Measurements from ENCODE around the gene GASK1A. TPM values are rescaled to one million over a fixed set of nuclear protein-coding genes. Genes with fewer than 3 reads are reported as not detected.

GASK1A gene
- total RNA-seq, 1 experiment from 2014 or later: 5.4 TPM

DNA sequence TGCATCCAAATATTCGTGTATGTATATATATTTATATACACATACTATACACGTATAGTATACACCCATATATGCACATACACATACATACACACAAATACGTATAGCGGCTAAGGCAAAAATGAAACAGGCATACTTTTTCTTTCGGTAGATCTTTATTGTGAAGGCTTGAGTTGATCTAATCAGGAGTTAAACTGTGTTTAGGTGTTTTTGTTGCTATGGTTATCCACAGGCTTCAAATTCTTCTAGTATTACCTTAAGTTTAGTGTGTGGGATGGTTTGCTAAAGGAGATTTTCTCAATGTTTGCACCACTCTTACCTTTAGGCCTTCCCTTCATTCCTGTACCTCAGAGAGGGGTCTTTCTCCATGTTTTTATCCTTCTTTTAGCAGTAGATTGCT lies 45.0 kb upstream of the GASK1A start:
- WGBS (ENCODE audit: extremely low coverage, insufficient read length, low lambda C conversion rate): no CpG with 5 or more reads among the region's 5 CpGs

More for the DNA sequence above, 45.0 kb upstream of the GASK1A start:
- H3K4ac ChIP-seq (ENCODE audit: low read depth, low read length): no peak overlapping the region
- no peak overlapping the region for H3K23ac ChIP-seq (ENCODE audit: insufficient read length, low read depth, low read length)
- H3K18ac ChIP-seq (ENCODE audit: insufficient read length, low read depth, low read length): no peak overlapping the region
- no peak overlapping the region for H2BK5ac ChIP-seq (ENCODE audit: insufficient read length, low read length)
- no peaks in the 10 kb centered on the region for H3K27me3 ChIP-seq (ENCODE audit: insufficient read depth, low read length)
- no peak overlapping the region for H4K8ac ChIP-seq (replicated peaks; ENCODE audit: insufficient read length, low read depth, low read length)
- no peak overlapping the region for H2AFZ ChIP-seq (ENCODE audit: low read length)
- H2BK120ac ChIP-seq (ENCODE audit: low read depth, low read length, poor library complexity, severe bottlenecking): no peak overlapping the region
- no peak overlapping the region for H4K91ac ChIP-seq (ENCODE audit: insufficient read length, low read depth, low read length)
- H3K14ac ChIP-seq (ENCODE audit: insufficient read depth, low read length): no peak overlapping the region
- H3T11ph ChIP-seq (ENCODE audit: low read length): no peak overlapping the region
- no peak for DNase-seq
- no peaks in the 10 kb centered on the region for H3K79me1 ChIP-seq (ENCODE audit: insufficient read depth, low read depth, low read length, poor library complexity, severe bottlenecking)
- H3K36me3 Mint-ChIP-seq (ENCODE audit: insufficient read depth in 1 of 3, low read depth in 3 of 3): no peaks in the 10 kb centered on the region
- H2AK5ac ChIP-seq (ENCODE audit: insufficient read length, low read length): no peak overlapping the region
- no peak overlapping the region for H3K56ac ChIP-seq (ENCODE audit: insufficient read length, low read depth, low read length)
- TF ChIP-seq, protein P1, sequence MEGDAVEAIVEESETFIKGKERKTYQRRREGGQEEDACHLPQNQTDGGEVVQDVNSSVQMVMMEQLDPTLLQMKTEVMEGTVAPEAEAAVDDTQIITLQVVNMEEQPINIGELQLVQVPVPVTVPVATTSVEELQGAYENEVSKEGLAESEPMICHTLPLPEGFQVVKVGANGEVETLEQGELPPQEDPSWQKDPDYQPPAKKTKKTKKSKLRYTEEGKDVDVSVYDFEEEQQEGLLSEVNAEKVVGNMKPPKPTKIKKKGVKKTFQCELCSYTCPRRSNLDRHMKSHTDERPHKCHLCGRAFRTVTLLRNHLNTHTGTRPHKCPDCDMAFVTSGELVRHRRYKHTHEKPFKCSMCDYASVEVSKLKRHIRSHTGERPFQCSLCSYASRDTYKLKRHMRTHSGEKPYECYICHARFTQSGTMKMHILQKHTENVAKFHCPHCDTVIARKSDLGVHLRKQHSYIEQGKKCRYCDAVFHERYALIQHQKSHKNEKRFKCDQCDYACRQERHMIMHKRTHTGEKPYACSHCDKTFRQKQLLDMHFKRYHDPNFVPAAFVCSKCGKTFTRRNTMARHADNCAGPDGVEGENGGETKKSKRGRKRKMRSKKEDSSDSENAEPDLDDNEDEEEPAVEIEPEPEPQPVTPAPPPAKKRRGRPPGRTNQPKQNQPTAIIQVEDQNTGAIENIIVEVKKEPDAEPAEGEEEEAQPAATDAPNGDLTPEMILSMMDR (conservative IDR thresholded peaks at IDR 0.05): no peak
- no peak overlapping the region for H2BK12ac ChIP-seq (ENCODE audit: insufficient read length, low read depth, low read length)
- no peaks in the 10 kb centered on the region for H3K4me1 Mint-ChIP-seq
- H3K4me1 ChIP-seq (ENCODE audit: insufficient read depth, low read length): no peaks in the 10 kb centered on the region
- H3K4me2 ChIP-seq (ENCODE audit: insufficient read depth, insufficient read length, low read length): no peak overlapping the region
- no peak overlapping the region for H3K27ac Mint-ChIP-seq
- H3K9me3 ChIP-seq (ENCODE audit: control insufficient read depth, low read depth, low read length): no peaks in the 10 kb centered on the region
- no peak overlapping the region for H3K4me3 Mint-ChIP-seq
- no peaks in the 10 kb centered on the region for H3K9me3 Mint-ChIP-seq
- no peaks in the 10 kb centered on the region for H3K23me2 ChIP-seq (ENCODE audit: insufficient read length, low read depth, low read length, poor library complexity, severe bottlenecking)
- no peaks in the 10 kb centered on the region for H3K27me3 Mint-ChIP-seq (ENCODE audit: low read depth)
- H3K27ac ChIP-seq (ENCODE audit: insufficient read length, low read depth, low read length): no peak overlapping the region
- H2BK15ac ChIP-seq (ENCODE audit: low read depth, low read length): no peak overlapping the region
- no peaks in the 10 kb centered on the region for H4K20me1 ChIP-seq (ENCODE audit: control insufficient read depth, insufficient read depth, insufficient read length)
- no peak overlapping the region for H3K9ac ChIP-seq (ENCODE audit: extremely low read depth, insufficient read length, low read length)
- no peak overlapping the region for H4K5ac ChIP-seq (ENCODE audit: insufficient read length, low read depth, low read length)
- no peak overlapping the region for H2BK20ac ChIP-seq (ENCODE audit: low read depth, low read length, poor library complexity, severe bottlenecking)
- H3K79me2 ChIP-seq (ENCODE audit: insufficient read depth, low read length): no peaks in the 10 kb centered on the region

All from H9 (cell line).